Transverse colon (tissue), 4 donors: ENCODE data around the gene PDZRN3.

Experiments
- CTCF ChIP-seq, 5 experiments: fragments of 200-600 bp in 3 of 5; fragments of 450-650 bp in 2 of 5; sonication (generic) in 3 of 5; IDR thresholded peaks; 1 replicate in 2 of 5; 2 replicates in 3 of 5; pipeline ENCODE4 v1.5.1; 2016 to 2017; ENCODE audit warnings: antibody characterized with exemption in 5 of 5, inconsistent platforms in 3 of 5, mild to moderate bottlenecking in 2 of 5, moderate library complexity in 1 of 5
- POLR2A ChIP-seq: fragments of 450-650 bp; IDR thresholded peaks from one replicate; pipeline ENCODE4 v1.6.1; 2016; ENCODE audit warnings: antibody characterized with exemption, mild to moderate bottlenecking, moderate library complexity
- POLR2AphosphoS5 ChIP-seq, 3 donors: sonication (generic); formaldehyde crosslinking; IDR thresholded peaks; one replicate each; pipeline ENCODE4 v1.6.1; 2016; ENCODE audit warnings: antibody characterized with exemption in 3 of 3

DNA sequence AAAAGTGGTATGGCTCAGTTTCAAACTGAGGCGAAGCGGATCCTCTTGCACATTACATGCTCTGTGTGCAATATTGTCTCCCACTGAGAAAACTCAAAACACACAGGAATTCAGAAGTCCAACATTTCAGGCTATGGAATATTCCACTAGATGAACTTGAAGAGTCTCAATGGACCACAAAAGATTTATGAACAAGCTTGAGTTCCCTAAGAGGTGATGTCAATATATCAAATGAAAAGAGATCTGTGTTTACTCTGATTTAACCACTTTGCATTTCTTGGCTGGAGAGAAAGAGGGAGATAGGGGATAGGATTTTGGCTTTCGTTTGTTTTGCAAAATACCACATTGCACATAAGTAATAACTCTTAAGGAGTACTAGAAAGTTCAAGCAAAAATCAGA lies 20.3 kb downstream of the PDZRN3 start:
- TF ChIP-seq CTCF (IDR thresholded peaks at IDR 0.05) (no peak), POLR2A (no peak), POLR2AphosphoS5 (IDR thresholded peaks at IDR 0.05) (no peak)
